Neutrophil (primary cell): Measurements from ENCODE around the gene SPOCK3.

Experiments
- H3K27ac ChIP-seq: fragments of 200-600 bp; sonication (generic); 2 replicates; pipeline ENCODE4 v1.5.1; 2016; ENCODE audit warnings: mild to moderate bottlenecking, moderate library complexity
- H3K27me3 ChIP-seq: fragments of 200-600 bp; sonication (generic); 2 replicates; pipeline ENCODE4 v1.6.0; 2016; ENCODE audit warnings: mild to moderate bottlenecking
- H3K36me3 ChIP-seq: fragments of 200-600 bp; sonication (generic); 2 replicates; pipeline ENCODE4 v1.5.1; 2017
- H3K4me1 ChIP-seq, 2 experiments: fragments of 200-600 bp in 1 of 2; sonication (generic) in 1 of 2; 1 replicate in 1 of 2; 2 replicates in 1 of 2; pipeline versions ENCODE4 v1.5.1 to v1.6.1; 2013 to 2016; ENCODE audit warnings: low read depth in 1 of 2, low read length in 1 of 2, mild to moderate bottlenecking in 1 of 2, moderate library complexity in 1 of 2; ENCODE audit not compliant: control insufficient read depth in 1 of 2, insufficient read depth in 1 of 2
- H3K4me3 ChIP-seq, 2 experiments: fragments of 200-600 bp in 1 of 2; sonication (generic) in 1 of 2; 1 replicate in 1 of 2; 2 replicates in 1 of 2; pipeline ENCODE4 v1.5.1; 2013 to 2016; ENCODE audit warnings: low read depth in 1 of 2, low read length in 1 of 2, mild to moderate bottlenecking in 1 of 2, moderate library complexity in 1 of 2
- H3K9me3 ChIP-seq: fragments of 200-600 bp; sonication (generic); 2 replicates; pipeline ENCODE4 v1.5.1; 2016
- CTCF ChIP-seq: fragments of 200-600 bp; sonication (generic); IDR thresholded peaks from 2 replicates; pipeline ENCODE4 v1.5.1; 2016; ENCODE audit warnings: antibody characterized with exemption

Gene SPOCK3

GRCh38 chr4:166965562-166965961 is 268.7 kb downstream of the SPOCK3 start:
- H3K27ac ChIP-seq = no peak overlapping the region
- TF ChIP-seq CTCF = no peak
- no peaks in the 10 kb centered on the region for H3K27me3 ChIP-seq
- H3K9me3 ChIP-seq = no peaks in the 10 kb centered on the region
- H3K36me3 ChIP-seq = no peaks in the 10 kb centered on the region
- no peaks in the 10 kb centered on the region for H3K4me1 ChIP-seq
- no peak overlapping the region for H3K4me3 ChIP-seq

DNA sequence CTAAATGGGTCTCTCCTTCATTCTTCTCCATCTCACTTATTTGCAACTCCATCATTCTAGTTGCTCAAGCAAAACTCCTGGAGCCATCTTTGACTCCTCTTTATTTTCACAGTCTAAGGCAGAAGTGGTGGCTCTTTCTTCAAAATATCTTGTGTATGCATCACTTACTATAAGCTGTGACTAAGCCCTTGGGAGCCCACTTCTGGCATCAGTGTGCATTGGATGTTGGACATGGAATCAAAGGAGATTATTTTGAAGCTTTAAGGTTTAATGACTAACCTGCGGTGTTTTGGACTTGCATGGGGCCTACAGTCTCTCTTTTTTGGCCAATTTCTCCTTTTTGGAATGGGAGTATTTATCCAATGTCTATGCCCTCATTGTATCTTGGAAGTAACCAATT is 276.8 kb downstream of the SPOCK3 start:
- no peak for TF ChIP-seq CTCF
- Histone ChIP-seq H3K36me3 (no peaks in the 10 kb centered on the region), H3K4me3 (no peak overlapping the region), H3K27me3 (no peaks in the 10 kb centered on the region), H3K9me3 (no peaks in the 10 kb centered on the region), H3K4me1 (no peaks in the 10 kb centered on the region), H3K27ac (no peak overlapping the region)

DNA sequence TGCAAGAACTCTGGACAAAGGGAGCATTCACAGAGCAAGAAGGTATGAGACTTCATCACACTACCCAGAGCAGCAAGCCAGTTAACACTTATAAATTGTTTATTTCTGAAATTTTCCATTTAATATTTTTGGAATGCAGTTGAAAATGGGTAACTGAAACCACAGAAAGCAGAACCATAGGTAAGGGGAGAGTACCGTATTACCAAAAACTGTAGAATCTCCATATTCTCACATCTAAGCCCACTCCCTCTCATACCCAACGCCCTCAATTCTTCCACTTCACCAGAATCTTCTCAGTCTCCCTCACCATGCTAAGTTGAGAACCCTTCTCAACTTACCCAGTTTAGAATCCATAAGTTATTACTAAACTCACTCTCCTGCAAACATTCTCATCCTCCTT is 277.8 kb downstream of the SPOCK3 start:
- Histone ChIP-seq H3K9me3 (no peaks in the 10 kb centered on the region), H3K36me3 (no peaks in the 10 kb centered on the region), H3K27ac (no peak overlapping the region), H3K27me3 (no peaks in the 10 kb centered on the region), H3K4me1 (no peaks in the 10 kb centered on the region), H3K4me3 (no peak overlapping the region)
- TF ChIP-seq CTCF = no peak

DNA sequence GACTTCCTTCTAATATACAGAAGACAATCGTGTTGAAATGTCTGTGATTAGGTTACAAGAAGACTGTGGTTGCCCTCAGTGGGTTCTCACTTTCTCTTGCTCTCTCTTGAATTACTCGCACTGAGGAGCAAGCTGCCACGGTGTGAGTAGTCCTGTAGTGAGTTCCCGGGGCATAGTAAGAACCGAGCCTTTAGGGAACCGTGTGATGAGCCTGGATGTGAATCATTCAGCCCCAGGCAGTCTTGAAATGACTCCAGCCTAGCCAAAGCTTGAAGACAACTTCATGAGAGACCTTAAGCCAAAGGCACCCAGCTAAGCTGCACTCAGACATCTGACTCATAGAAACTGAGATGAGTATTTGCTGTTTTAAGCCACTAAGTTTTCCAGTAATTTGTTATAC is 292.7 kb downstream of the SPOCK3 start:
- H3K27me3 ChIP-seq = no peaks in the 10 kb centered on the region
- no peak for TF ChIP-seq CTCF
- H3K36me3 ChIP-seq = no peaks in the 10 kb centered on the region
- no peaks in the 10 kb centered on the region for H3K9me3 ChIP-seq
- no peaks in the 10 kb centered on the region for H3K4me1 ChIP-seq
- no peak overlapping the region for H3K27ac ChIP-seq
- H3K4me3 ChIP-seq = no peak overlapping the region

DNA sequence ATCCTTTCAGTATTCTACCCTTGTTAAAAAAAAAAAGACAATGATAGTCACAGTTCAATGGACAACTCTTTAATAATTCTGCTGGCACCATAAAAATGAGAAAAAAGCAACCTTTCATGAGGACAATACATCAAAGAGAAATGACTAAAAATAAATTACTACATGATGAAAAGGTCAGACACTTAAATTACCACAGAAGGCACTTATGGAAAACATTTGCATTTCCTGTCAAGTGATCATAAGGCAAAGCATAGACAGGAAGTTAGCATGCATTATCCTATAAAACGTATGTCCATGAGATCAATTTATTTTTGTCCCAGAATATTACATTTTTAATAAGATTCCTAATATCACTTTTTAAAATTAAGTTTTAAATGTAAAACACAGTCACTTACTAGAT is 303.8 kb downstream of the SPOCK3 start:
- H3K4me3 ChIP-seq = no peak overlapping the region
- H3K4me1 ChIP-seq = no peaks in the 10 kb centered on the region
- H3K9me3 ChIP-seq = no peaks in the 10 kb centered on the region
- no peak overlapping the region for H3K27ac ChIP-seq
- no peaks in the 10 kb centered on the region for H3K27me3 ChIP-seq
- H3K36me3 ChIP-seq = no peaks in the 10 kb centered on the region
- TF ChIP-seq CTCF = no peak

GRCh38 chr4:166924424-166924823 is 309.9 kb downstream of the SPOCK3 start:
- H3K4me3 ChIP-seq = no peak overlapping the region
- H3K9me3 ChIP-seq = no peaks in the 10 kb centered on the region
- TF ChIP-seq CTCF = no peak
- H3K36me3 ChIP-seq = no peaks in the 10 kb centered on the region
- no peak overlapping the region for H3K27ac ChIP-seq
- H3K27me3 ChIP-seq = no peaks in the 10 kb centered on the region
- H3K4me1 ChIP-seq = no peaks in the 10 kb centered on the region
